Ovary (tissue), 3 donors: ENCODE measurements around the gene ETV4.

Experiments used
- EP300 ChIP-seq: sonication (generic); formaldehyde crosslinking; IDR thresholded peaks from one replicate; pipeline ENCODE4 v1.6.1; 2017; ENCODE audit warnings: antibody characterized with exemption
- POLR2A ChIP-seq: fragments of 450-650 bp; IDR thresholded peaks from one replicate; pipeline ENCODE4 v1.6.1; 2017; ENCODE audit warnings: antibody characterized with exemption, mild to moderate bottlenecking, moderate library complexity
- TF ChIP-seq, protein P1 (sequence below), 3 donors: fragments of 450-650 bp in 2 of 3; fragments of 200-600 bp in 1 of 3; IDR thresholded peaks; one replicate each; pipeline versions ENCODE4 v1.5.1 to v1.8.0; 2016 to 2022; ENCODE audit warnings: antibody characterized with exemption in 3 of 3, mild to moderate bottlenecking in 1 of 3
- donor health status: DM: no; HTN: no; CAD: no.

DNA sequence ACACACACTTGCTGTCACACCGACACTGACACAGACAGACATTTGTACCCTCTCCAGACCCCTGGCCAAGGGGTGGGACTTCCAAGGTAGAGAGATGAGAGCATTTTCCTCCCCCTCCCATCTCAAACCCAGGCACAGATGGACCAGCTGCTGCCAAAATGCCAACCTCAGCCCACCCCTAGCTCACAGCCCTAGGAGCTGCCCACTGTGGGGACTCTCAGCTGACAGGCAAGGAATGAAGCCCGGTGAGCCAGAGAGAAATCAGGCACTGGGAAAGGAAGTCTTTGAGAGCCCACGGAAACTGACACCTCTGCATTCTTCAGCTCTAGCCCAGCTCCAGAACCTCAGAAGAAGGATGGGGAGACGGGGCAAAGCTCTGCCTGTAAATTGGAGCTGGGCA lies 2.8 kb downstream of the ETV4 start:
- no peak for TF ChIP-seq POLR2A
- TF ChIP-seq, protein P1, sequence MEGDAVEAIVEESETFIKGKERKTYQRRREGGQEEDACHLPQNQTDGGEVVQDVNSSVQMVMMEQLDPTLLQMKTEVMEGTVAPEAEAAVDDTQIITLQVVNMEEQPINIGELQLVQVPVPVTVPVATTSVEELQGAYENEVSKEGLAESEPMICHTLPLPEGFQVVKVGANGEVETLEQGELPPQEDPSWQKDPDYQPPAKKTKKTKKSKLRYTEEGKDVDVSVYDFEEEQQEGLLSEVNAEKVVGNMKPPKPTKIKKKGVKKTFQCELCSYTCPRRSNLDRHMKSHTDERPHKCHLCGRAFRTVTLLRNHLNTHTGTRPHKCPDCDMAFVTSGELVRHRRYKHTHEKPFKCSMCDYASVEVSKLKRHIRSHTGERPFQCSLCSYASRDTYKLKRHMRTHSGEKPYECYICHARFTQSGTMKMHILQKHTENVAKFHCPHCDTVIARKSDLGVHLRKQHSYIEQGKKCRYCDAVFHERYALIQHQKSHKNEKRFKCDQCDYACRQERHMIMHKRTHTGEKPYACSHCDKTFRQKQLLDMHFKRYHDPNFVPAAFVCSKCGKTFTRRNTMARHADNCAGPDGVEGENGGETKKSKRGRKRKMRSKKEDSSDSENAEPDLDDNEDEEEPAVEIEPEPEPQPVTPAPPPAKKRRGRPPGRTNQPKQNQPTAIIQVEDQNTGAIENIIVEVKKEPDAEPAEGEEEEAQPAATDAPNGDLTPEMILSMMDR (IDR thresholded peaks at IDR 0.05) = no peak
- no peak for TF ChIP-seq EP300
